Colonic mucosa (tissue), 4 donors: ENCODE measurements around the gene CYB561. TPM values are rescaled to one million over a fixed set of nuclear protein-coding genes. Genes with fewer than 3 reads are reported as not detected.

ENCODE experiments used
- DNase-seq: peaks from one replicate; pipeline ENCODE4 v3.0.0-alpha.2; 2020
- H3K27ac ChIP-seq: fragments of 200-600 bp; one replicate; pipeline ENCODE4 v1.8.0; 2021
- H3K27me3 ChIP-seq: fragments of 200-600 bp; one replicate; pipeline ENCODE4 v1.8.0; 2021
- H3K36me3 ChIP-seq: fragments of 200-600 bp; one replicate; pipeline ENCODE4 v1.8.0; 2021
- H3K4me1 ChIP-seq: fragments of 200-600 bp; one replicate; pipeline ENCODE4 v1.8.0; 2021; ENCODE audit warnings: mild to moderate bottlenecking
- H3K4me3 ChIP-seq: fragments of 200-600 bp; one replicate; pipeline ENCODE4 v1.8.0; 2021
- H3K9ac ChIP-seq, 2 donors: one replicate each; pipeline ENCODE4 v1.7.0; 2013; ENCODE audit warnings: control low read depth in 2 of 2, low read depth in 2 of 2, low read length in 2 of 2
- H3K9me3 ChIP-seq: fragments of 200-600 bp; one replicate; pipeline ENCODE4 v1.8.0; 2021
- CTCF ChIP-seq: fragments of 200-600 bp; IDR thresholded peaks from one replicate; pipeline ENCODE4 v1.8.0; 2022; ENCODE audit warnings: antibody characterized with exemption, mild to moderate bottlenecking
- intact Hi-C: fragments of 100-400 bp; cut with DNase I; formaldehyde crosslinking; loops from one replicate; pipeline ENCODE4 v1.14.1; 2022
- total RNA-seq, 2 donors: library from RNA; stranded (reverse); fragmentation: NEBNext Ultra II Directional in 1 of 2; extraction: Animal tissue kit (Norgen Biotek cat#: 25700) in 1 of 2; gene quantifications; one replicate each; pipeline ENCODE4 v1.2.1, GENCODE V29; 2021
- donor health status: healthy.
- donor health status: DM: no; HTN: no; CAD: no.
- donor health status: DM: no; HTN: no; CAD: no.

Gene CYB561
- total RNA-seq, 2 donors from 2014 or later, result 60.1 to 90.6 TPM

GRCh38 chr17:63435681-63436522 lies 10.2 kb downstream of the CYB561 start:
- Histone ChIP-seq H3K4me3 (no peak overlapping the region), H3K9me3 (no peaks in the 10 kb centered on the region), H3K27me3 (no peaks in the 10 kb centered on the region), H3K36me3 (no peaks in the 10 kb centered on the region), H3K9ac (peak overlapping the region in 1 of 2 donors; percentile 14), H3K4me1 (peaks cover 14% of the 10 kb centered on the region), H3K27ac (peak overlapping the region; percentile 33)
- peak; percentile 58 for DNase-seq
- no peak for TF ChIP-seq CTCF
- intact Hi-C loops, result no loop called here

- Histone ChIP-seq H3K27me3 (no peaks in the 10 kb centered on the region), H3K27ac (peak overlapping the region; percentile 33), H3K9ac (peak overlapping the region in 1 of 2 donors; percentile 14), H3K36me3 (no peaks in the 10 kb centered on the region), H3K9me3 (no peaks in the 10 kb centered on the region), H3K4me1 (peaks cover 14% of the 10 kb centered on the region), H3K4me3 (no peak overlapping the region)
- peak; percentile 88 for DNase-seq
- no peak for TF ChIP-seq CTCF
- intact Hi-C loops, result no loop called here
Observed at GRCh38 chr17:63434951-63435571, 11.0 kb downstream of the CYB561 start.

- H3K9me3 ChIP-seq, result no peaks in the 10 kb centered on the region
- peaks cover 14% of the 10 kb centered on the region for H3K4me1 ChIP-seq
- H3K4me3 ChIP-seq, result no peak overlapping the region
- no peak for TF ChIP-seq CTCF
- intact Hi-C loops, result no loop called here
- peak overlapping the region in 1 of 2 donors; percentile 59 for H3K9ac ChIP-seq
- peak overlapping the region; percentile 75 for H3K27ac ChIP-seq
- H3K27me3 ChIP-seq, result no peaks in the 10 kb centered on the region
- peak; percentile 57 for DNase-seq
- no peaks in the 10 kb centered on the region for H3K36me3 ChIP-seq
Observed at GRCh38 chr17:63433746-63434591, 12.1 kb downstream of the CYB561 start.

- H3K36me3 ChIP-seq, result no peaks in the 10 kb centered on the region
- peak overlapping the region in 1 of 2 donors; percentile 70 for H3K9ac ChIP-seq
- peaks cover 14% of the 10 kb centered on the region for H3K4me1 ChIP-seq
- H3K27ac ChIP-seq, result peak overlapping the region; percentile 75
- H3K9me3 ChIP-seq, result no peaks in the 10 kb centered on the region
- DNase-seq, result peak; percentile 68
- no peak overlapping the region for H3K4me3 ChIP-seq
- intact Hi-C loops, result no loop called here
- no peaks in the 10 kb centered on the region for H3K27me3 ChIP-seq
- TF ChIP-seq CTCF, result no peak
Observed at GRCh38 chr17:63431939-63432804, 13.9 kb downstream of the CYB561 start.

- intact Hi-C loops, result no loop called here
- Histone ChIP-seq H3K4me1 (peaks cover 14% of the 10 kb centered on the region), H3K9ac (peak overlapping the region in 1 of 2 donors; percentile 70), H3K4me3 (no peak overlapping the region), H3K9me3 (no peaks in the 10 kb centered on the region), H3K27ac (peak overlapping the region; percentile 75), H3K36me3 (no peaks in the 10 kb centered on the region), H3K27me3 (no peaks in the 10 kb centered on the region)
- DNase-seq, result no peak
- TF ChIP-seq CTCF, result no peak
Observed at GRCh38 chr17:63431618-63431938, 14.5 kb downstream of the CYB561 start.
